ENCODE data around the gene RYR1.

DNA sequence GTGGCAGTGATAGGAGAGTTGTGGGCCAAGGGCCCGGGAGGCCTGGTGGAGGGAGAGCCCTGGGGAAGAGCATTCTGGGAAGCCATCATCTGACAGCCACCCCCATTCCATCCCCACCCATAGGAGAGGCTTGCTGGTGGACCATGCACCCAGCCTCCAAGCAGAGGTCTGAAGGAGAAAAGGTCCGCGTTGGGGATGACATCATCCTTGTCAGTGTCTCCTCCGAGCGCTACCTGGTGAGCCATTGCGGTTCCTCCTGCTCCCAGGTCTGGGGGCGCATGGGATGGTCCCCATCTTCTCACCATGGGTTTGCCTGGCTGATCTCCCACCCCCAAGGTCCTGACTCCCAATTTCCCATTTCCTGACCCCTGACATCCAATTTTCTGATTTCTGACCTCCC, 10.5 kb downstream of the RYR1 start:
- TF ChIP-seq, protein P1, sequence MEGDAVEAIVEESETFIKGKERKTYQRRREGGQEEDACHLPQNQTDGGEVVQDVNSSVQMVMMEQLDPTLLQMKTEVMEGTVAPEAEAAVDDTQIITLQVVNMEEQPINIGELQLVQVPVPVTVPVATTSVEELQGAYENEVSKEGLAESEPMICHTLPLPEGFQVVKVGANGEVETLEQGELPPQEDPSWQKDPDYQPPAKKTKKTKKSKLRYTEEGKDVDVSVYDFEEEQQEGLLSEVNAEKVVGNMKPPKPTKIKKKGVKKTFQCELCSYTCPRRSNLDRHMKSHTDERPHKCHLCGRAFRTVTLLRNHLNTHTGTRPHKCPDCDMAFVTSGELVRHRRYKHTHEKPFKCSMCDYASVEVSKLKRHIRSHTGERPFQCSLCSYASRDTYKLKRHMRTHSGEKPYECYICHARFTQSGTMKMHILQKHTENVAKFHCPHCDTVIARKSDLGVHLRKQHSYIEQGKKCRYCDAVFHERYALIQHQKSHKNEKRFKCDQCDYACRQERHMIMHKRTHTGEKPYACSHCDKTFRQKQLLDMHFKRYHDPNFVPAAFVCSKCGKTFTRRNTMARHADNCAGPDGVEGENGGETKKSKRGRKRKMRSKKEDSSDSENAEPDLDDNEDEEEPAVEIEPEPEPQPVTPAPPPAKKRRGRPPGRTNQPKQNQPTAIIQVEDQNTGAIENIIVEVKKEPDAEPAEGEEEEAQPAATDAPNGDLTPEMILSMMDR (IDR thresholded peaks at IDR 0.05; ENCODE audit: borderline replicate concordance, extremely low read depth, low read length, poor library complexity, severe bottlenecking): no peak
- TF ChIP-seq EZH2 (IDR thresholded peaks at IDR 0.05; ENCODE audit: borderline replicate concordance, low read depth, low read length, severe bottlenecking): no peak

Data from DND-41 (cell line).